Colonic mucosa (tissue), 4 donors: ENCODE data around the gene WDR41. TPM values are rescaled to one million over a fixed set of nuclear protein-coding genes. Genes with fewer than 3 reads are reported as not detected.
"Not testable (repeated sequence)": the region's sequence is repeated elsewhere in the genome, so short reads cannot be mapped to it uniquely, and the experiment has no call there.

Experiments used
- DNase-seq: peaks from one replicate; pipeline ENCODE4 v3.0.0-alpha.2; 2020
- H3K27ac ChIP-seq: fragments of 200-600 bp; one replicate; pipeline ENCODE4 v1.8.0; 2021
- H3K27me3 ChIP-seq: fragments of 200-600 bp; one replicate; pipeline ENCODE4 v1.8.0; 2021
- H3K36me3 ChIP-seq: fragments of 200-600 bp; one replicate; pipeline ENCODE4 v1.8.0; 2021
- H3K4me1 ChIP-seq: fragments of 200-600 bp; one replicate; pipeline ENCODE4 v1.8.0; 2021; ENCODE audit warnings: mild to moderate bottlenecking
- H3K4me3 ChIP-seq: fragments of 200-600 bp; one replicate; pipeline ENCODE4 v1.8.0; 2021
- H3K9ac ChIP-seq, 2 donors: one replicate each; pipeline ENCODE4 v1.7.0; 2013; ENCODE audit warnings: control low read depth in 2 of 2, low read depth in 2 of 2, low read length in 2 of 2
- H3K9me3 ChIP-seq: fragments of 200-600 bp; one replicate; pipeline ENCODE4 v1.8.0; 2021
- intact Hi-C: fragments of 100-400 bp; cut with DNase I; formaldehyde crosslinking; loops from one replicate; pipeline ENCODE4 v1.14.1; 2022
- total RNA-seq, 2 donors: library from RNA; stranded (reverse); fragmentation: NEBNext Ultra II Directional in 1 of 2; extraction: Animal tissue kit (Norgen Biotek cat#: 25700) in 1 of 2; gene quantifications; one replicate each; pipeline ENCODE4 v1.2.1, GENCODE V29; 2021
- TF ChIP-seq, protein P1 (sequence below): fragments of 200-600 bp; IDR thresholded peaks from one replicate; pipeline ENCODE4 v1.8.0; 2022; ENCODE audit warnings: antibody characterized with exemption, mild to moderate bottlenecking
- donor health status: healthy.
- donor health status: DM: no; HTN: no; CAD: no.
- donor health status: DM: no; HTN: no; CAD: no.

WDR41 gene
- total RNA-seq, 2 donors from 2014 or later = 23.4 to 24.1 TPM

DNA sequence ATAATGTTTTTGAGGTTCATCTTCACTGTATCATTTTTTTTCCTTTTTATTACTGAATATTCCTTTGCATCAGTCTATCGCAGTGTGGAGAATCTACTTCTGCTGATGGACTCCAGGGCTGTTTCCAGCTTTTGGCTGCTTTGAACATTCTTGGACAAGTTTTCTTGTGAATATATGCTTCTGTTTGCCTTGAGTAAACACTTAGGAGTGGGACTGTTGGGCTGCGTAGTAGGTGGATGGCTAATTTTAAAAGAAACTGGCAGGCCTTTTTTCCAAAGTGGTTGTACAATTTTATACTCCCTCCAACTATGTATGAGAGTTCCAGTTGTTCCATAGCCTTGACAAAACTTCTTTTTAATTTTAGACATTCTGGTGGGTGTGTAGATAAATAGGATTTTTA lies 102.4 kb downstream of the WDR41 start:
- Histone ChIP-seq H3K27ac (no peak overlapping the region), H3K4me3 (no peak overlapping the region), H3K4me1 (no peaks in the 10 kb centered on the region), H3K27me3 (no peaks in the 10 kb centered on the region), H3K9ac (no peak overlapping the region), H3K9me3 (no peaks in the 10 kb centered on the region), H3K36me3 (no peaks in the 10 kb centered on the region)
- intact Hi-C loops = no loop called here
- no peak for DNase-seq
- TF ChIP-seq, protein P1, sequence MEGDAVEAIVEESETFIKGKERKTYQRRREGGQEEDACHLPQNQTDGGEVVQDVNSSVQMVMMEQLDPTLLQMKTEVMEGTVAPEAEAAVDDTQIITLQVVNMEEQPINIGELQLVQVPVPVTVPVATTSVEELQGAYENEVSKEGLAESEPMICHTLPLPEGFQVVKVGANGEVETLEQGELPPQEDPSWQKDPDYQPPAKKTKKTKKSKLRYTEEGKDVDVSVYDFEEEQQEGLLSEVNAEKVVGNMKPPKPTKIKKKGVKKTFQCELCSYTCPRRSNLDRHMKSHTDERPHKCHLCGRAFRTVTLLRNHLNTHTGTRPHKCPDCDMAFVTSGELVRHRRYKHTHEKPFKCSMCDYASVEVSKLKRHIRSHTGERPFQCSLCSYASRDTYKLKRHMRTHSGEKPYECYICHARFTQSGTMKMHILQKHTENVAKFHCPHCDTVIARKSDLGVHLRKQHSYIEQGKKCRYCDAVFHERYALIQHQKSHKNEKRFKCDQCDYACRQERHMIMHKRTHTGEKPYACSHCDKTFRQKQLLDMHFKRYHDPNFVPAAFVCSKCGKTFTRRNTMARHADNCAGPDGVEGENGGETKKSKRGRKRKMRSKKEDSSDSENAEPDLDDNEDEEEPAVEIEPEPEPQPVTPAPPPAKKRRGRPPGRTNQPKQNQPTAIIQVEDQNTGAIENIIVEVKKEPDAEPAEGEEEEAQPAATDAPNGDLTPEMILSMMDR = no peak

DNA sequence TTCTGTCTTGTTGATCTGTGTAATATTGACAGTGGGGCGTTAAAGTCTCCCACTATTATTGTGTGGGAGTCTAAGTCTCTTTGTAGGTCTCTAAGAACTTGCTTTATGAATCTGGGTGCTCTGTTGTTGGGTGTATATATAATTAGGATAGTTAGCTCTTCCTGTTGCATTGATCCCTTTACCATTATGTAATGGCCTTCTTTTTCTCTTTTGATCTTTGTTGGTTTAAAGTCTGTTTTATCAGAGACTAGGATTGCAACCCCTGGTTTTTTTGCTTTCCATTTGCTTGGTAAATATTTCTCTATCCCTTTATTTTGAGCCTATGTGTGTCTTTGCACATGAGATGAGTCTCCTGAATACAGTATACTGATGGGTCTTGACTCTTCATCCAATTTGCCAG lies 105.8 kb downstream of the WDR41 start:
- H3K27me3 ChIP-seq, H3K9me3 ChIP-seq, H3K9ac ChIP-seq, H3K36me3 ChIP-seq, H3K4me1 ChIP-seq, DNase-seq, intact Hi-C loops, H3K4me3 ChIP-seq, H3K27ac ChIP-seq: not testable (repeated sequence)

DNA sequence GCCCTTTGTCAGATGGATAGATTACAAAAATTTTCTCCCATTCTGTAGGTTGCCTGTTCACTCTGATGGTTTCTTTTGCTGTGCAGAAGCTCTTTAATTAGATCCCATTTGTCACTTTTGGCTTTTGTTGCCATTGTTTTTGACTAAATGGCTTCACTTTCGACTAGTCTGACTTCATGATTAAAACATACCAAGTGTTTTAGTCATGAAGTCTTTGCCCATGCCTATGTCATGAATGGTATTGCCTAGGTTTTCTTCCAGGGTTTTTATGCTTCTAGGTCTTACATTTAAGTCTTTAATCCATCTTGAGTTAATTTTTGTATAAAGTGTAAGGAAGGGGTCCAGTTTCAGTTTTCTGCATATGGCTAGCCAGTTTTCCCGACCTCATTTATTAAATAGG lies 108.8 kb downstream of the WDR41 start:
- H3K9me3 ChIP-seq, H3K4me3 ChIP-seq, intact Hi-C loops, H3K36me3 ChIP-seq, H3K9ac ChIP-seq, DNase-seq, H3K27ac ChIP-seq, H3K4me1 ChIP-seq, H3K27me3 ChIP-seq: not testable (repeated sequence)

Other genes starting within 250 kb of the WDR41 start
- gene OTP, start 146.4 kb upstream of the WDR41 start, total RNA-seq = not detected